GM19463 (cell line): ENCODE measurements around the gene CDK8.

Experiments
- ATAC-seq: cut with Tn5 transposase; IDR thresholded peaks from one replicate; pipeline ENCODE4 v1.9.1; 2021; ENCODE audit warnings: mild to moderate bottlenecking, moderate library complexity; ENCODE audit not compliant: unreplicated experiment

The CDK8 gene

GRCh38 chr13:26436914-26437313, 183.0 kb downstream of the CDK8 start:
- no peak for ATAC-seq

DNA sequence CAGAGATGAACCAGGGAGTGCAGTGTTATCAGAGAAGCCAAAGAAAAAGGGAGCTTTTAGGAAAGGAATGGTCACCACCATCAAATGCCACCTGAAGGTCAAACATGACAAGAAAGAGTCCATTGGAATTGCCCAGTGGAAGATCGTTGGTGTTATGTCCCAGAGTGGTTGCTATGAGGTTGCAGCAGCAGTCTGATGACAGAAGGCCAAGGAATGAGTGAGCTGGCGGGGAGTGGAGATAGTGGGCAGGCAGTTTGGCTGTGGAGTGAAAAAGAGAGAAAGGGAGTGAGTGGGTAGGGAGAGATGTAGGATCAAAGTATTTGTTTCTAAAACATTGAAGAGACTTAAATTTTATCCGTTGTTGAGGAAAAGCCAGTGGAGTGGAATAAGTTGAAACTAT, 186.2 kb downstream of the CDK8 start:
- no peak for ATAC-seq

DNA sequence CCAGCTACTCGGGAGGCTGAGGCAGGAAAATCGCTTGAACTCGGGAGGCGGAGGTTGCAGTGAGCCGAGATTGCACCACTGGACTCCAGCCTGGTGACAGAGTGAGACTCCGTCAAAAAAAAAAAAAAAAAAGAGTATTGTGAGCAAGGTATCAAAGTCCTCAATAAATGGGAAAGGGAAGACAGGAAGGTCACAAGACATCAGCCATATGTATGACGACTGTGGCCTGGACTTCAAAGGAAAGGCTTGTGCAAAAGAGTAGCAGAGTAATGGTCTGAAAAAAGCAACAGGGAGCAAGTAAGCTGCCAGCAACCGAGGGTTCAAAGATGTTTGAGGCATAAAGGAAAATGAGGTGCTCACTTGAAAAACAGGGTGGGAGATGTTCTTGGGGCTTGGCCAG, 187.5 kb downstream of the CDK8 start:
- ATAC-seq, result no peak

DNA sequence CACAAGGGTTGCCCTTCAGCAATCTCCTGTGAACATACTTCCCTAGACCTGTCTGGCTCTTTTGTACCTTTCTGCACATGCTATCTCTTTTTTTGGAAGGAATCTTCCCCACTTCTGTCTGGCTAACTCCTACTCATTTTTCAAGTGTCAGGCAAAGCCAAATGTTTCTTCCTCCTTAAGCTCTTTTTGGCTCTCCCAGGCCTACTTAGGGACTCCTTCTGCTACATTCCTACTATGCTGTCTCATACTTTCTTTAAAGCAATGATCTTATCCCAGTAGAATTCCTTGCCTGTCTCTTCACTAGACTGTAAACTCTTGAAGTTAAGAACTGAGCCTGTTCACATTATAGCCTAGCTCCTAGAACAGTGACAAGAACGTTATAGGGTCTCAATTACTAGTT, 188.6 kb downstream of the CDK8 start:
- ATAC-seq, result no peak

GRCh38 chr13:26445092-26445491, 191.2 kb downstream of the CDK8 start:
- ATAC-seq, result no peak

DNA sequence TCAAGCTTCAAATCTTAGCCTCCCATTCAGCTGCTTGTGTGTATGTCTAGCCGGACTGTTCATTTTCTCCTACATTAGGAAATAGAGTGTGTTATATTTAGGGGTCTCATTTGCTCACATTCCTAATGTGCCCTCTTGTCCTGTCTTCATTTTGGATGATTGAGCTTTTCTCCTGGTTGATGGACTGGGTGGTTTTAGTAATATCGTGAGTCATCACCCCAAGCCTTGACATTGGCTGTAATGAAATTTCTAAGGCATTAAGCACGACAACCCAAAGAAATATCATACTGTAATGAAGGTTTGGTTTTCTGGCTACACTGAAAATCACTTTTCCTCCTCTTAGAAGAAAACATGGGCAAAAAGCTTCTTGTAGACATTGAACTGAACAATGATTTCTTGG, 192.8 kb downstream of the CDK8 start:
- ATAC-seq, result no peak

GRCh38 chr13:26448032-26448431, 194.1 kb downstream of the CDK8 start:
- ATAC-seq, result no peak

- ATAC-seq, result no peak
Observed at GRCh38 chr13:26449063-26449848, 195.3 kb downstream of the CDK8 start.
